GM18517 (cell line): ENCODE data around the gene RPS24.
"Not testable (repeated sequence)": the region's sequence is repeated elsewhere in the genome, so short reads cannot be mapped to it uniquely, and the experiment has no call there.

ENCODE experiments used
- ATAC-seq: cut with Tn5 transposase; IDR thresholded peaks from one replicate; pipeline ENCODE4 v1.9.1; 2021; ENCODE audit warnings: mild to moderate bottlenecking, moderate library complexity; ENCODE audit not compliant: unreplicated experiment

Gene RPS24

DNA sequence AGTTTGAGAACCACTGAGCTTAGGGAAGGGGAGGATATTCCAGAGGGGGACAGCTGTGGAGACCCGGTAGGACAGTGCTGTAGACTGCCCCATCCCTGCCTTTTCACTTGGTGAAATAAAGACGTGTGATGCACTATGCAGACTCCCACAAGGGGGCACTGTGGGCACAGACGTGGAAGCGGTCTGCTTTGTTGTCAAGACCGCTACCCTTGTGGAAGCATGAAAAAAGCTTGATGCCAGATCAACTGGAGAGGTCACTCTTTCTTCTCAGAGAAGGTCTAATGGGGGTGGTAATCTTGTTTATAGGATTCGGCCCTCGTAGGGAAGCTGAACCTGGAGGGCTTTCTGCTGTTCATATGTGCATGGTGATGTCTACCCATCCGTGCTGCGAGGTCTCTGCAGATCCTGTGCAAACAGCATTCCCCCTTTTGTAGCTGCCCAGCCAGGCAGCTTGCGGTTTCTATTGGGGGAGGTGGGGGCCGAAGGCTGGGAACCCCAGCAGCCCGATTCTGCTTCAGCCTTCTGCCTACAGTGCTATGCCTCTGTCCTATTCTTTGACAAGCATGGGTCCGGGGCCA, 13.7 kb downstream of the RPS24 start:
- no peak for ATAC-seq

DNA sequence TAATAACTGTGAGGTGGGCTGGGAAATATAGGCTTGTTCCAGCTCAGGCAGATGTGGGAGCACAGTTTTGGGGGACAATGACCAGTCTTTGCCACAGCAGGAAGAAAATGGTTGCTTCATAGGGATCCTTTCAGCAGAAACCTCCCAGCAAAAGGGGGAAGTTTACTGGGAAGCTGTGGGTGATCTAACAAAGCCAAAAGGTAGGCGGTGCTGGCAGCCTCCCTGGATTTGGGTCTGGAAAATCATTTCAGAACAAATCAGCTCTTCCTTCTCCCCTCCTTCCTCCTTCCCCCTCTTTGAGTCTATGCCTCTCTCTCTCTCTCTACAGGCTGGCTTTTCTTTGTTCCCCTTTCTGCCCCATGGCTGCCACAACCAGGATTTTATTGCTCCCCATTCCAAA, 16.2 kb downstream of the RPS24 start:
- ATAC-seq, result no peak

DNA sequence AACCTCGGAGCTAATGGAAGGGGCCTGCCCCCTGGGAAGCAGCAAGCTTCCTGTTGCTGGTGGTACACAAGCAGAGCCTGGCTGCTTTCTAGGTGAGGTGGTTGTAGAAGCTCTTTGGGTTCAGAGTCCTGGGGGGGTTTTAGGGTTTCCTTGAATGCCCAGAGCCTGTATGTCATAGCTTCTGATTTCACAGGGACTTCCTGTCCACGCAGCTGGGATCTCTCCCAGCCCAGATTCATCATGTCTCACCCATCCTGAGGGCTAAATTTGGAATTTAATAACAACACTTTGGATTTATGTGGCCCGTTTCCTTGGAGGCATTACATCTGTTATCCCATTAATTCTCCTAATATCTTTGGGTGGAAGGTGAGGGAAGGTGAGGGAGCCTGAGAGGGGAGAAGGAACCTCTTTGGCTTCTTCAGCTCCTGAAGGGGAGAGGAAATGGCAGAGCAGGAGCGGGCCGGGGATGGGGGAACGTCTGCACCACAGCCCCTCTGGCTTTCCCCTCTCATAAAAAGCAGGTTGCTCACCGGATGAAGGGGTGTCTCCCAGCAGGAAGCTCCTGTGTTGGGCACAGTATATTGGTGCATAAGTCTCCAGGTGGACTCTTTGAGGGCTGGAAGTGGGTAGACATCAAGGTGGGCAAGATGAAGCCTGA, 19.7 kb downstream of the RPS24 start:
- no peak for ATAC-seq

DNA sequence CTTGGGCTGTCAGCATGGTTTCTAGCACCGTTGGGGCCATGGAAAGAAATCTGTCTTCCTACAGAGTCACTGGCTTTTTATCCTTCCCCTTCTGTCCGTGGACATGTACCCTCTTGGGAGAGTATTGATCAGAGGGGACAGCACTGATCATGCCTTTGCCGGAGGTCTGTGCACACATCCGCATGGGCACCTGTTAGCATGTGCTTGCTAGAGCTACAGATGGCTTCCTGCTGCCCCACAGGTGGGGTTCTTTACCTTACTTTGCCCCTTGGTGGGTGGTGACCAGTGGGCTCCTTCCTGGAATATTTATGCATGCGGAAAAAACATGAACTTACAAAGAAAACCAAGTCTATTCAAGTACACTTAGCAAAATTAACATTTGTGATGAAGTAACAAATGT, 24.9 kb downstream of the RPS24 start:
- ATAC-seq, result no peak

DNA sequence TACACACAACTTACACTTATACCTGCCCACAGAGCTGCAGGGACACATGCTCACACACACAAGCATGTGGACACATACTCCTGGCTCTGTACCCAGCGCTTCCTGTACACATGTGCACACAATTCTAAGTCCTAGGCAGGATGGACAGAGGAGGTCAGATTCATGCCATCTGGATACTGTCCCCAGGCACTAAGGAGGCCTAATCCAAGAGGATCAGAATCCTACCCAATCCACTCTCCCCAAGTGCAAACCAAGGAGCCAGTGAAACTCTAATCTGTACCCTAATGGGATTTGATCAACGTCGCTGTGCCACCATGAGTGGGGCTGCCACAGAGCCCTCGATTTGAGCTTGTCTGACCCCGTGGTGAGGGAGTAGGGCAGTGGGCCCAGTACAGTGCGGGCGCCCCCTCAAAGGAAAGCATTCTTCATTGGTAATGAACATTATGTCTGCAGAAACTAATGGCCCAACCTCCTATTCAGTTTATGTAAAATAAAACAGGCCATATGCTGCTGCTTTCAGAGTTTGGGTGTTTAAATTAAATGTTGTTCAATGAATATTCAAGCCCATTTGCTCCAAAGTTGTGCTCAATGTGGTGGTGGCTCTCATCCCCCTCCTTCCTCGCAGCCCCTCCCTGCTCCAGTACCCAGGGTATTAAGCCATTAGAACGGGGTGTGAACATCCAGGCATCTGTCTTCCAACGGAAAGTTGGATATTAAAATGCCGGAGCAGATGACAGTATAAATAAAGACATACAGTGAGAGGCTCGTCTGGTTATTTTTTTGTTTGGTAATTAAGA, 26.4 kb downstream of the RPS24 start:
- no peak for ATAC-seq

DNA sequence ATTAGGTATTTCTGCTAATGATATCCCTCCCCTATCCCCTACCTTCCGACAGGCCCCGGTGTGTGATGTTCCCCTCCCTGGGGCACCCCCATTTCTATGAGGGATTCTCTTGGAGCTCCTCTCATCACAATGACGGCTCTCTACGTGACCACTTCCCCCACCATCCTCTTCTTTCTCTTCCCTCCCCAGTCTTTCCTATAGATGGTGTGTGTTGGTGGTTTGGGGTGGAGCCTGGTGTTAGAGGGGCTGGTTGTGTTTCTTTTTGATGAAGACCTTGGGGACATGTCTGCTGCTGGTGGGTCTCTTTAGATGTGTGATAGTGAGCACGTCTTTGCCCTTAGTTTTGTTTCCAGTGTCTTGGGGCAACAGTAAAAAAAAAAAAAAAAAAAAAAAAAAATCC, 28.6 kb downstream of the RPS24 start:
- no peak for ATAC-seq

DNA sequence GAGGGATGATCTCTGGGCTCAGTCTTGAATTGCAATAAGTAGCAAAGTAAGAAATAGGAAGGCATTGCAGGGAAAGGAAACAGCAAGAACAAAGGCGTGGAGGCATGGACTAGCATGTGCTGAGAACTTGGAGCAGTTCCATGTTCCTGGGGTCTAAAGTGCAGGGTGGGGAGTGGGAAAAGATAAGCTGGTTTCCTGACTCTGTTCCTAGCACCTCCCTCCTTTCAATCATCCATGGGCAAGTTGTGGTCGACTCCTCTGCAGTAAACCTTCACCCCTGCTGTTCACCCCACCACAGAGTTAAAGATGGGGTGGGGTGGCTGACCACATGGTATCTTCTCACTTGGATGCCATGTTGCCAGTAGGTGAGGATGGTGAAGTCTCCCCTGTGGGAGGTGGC, 29.6 kb downstream of the RPS24 start:
- no peak for ATAC-seq

DNA sequence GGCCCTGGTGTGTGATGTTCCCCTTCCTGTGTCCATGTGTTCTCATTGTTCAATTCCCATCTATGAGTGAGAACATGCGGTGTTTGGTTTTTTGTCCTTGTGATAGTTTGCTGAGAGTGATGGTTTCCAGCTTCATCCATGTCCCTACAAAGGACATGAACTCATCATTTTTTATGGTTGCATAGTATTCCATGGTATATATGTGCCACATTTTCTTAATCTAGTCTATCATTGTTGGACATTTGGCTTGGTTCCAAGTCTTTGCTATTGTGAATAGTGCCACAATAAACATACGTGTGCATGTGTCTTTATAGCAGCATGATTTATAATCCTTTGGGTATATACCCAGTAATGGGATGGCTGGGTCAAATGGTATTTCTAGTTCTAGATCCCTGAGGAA, 31.3 kb downstream of the RPS24 start:
- ATAC-seq, result not testable (repeated sequence)

DNA sequence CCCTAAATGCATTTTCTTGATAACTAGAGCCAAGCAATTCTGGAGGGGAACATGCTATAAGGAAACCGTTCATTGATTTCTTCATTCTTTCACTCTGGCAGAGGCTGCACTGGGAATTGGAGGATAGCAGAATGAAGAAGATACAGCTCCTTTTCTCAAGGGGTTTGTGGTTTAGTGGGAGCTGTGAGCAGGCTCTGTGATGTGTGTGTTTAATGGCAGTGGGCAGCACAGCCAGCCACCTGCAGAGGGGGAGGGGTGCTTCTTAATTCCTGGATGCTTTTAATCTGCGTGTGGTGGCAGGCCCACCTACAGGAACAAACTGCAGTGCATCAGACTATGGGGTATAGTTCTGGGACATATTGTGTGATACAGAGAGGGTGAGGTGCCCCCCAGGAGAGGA, 31.9 kb downstream of the RPS24 start:
- no peak for ATAC-seq

DNA sequence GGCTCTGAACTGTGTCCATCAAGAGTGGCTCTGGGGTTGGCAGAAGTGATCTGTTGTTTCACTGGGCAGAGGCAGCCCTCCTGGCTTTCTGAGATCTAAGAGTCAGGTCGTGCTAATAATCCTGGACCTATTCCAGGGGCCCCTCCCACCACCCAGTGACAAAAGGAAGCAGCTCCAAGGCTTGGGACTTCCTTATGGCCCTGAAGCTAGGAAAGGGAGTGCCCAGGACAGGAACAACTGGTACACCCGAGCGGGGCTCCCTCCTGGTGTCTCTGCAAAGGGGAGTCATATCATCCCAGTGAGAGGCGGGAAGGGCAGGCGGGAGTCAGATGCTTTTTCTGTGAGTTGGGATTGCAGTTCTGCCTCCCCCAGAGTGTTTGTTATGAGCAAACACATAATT, 32.3 kb downstream of the RPS24 start:
- no peak for ATAC-seq

DNA sequence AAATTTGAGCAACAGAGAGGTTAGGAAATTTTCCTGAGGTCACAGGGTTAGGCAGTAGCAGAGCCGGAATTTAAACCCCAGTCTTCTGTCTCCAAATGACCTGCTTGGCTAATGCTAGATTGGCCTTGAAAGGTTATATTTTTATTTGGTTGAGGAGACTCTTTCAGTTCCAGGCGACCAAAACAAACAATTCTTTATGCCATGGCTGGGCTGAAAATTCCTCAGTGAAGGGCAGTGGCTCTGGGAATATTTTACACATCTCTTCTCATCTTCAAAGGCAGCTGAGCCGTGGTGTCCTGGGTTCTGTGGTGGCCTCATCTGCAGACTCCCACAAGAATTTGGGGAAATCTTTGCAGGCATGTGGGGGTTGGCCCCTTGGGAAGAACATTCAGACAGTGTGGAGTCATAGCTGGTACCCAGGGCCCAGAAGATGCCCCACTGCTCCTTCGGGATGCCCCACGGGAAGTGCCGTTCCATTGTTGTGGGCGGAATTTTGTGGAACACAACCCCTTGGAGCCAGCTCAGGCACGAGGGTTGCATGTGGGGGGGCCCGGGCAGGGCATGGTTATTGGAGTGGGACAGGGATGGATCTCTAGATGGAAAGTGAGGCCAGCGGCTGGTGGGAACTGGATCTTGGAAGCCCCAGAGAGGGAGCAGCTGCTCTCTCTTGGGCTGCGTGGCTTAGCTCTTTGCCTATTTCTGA, 33.2 kb downstream of the RPS24 start:
- ATAC-seq, result no peak

DNA sequence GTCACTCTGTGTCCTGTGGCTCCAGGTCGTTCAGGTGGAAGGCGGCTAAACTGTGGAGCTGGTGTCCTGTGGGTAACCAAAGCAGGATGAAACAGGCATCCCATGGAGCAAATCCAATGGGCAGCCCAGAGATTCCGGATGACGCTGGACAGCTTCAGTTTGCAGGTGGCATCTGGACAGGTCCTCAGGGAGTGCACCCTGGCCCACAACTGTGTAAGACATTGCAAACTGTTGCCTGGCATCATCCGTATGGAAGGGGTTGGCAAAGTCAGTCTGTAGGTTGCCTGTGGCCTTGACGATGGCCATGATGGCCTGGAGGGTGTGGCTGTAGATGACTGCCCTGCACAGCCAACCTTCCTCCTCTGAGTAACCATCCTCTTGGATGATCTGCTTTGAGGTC, 35.5 kb downstream of the RPS24 start:
- ATAC-seq, result no peak

DNA sequence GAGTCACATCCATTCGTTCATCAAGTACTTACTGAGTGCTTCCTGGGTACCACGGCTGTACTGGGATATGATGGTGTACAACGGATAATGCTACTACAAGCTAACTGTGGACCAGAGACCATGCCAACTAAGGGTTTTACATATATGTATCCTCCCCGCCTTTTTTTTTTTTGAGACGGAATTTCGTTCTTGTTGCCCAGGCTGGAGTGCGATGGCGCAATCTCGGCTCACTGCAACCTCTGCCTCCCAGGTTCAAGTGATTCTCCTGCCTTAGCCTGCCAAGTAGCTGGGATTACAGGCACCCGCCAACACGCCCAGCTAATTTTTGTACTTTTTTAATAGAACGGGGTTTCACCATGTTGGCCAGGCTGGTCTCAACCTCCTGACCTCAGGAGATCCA, 36.4 kb downstream of the RPS24 start:
- not testable (repeated sequence) for ATAC-seq

DNA sequence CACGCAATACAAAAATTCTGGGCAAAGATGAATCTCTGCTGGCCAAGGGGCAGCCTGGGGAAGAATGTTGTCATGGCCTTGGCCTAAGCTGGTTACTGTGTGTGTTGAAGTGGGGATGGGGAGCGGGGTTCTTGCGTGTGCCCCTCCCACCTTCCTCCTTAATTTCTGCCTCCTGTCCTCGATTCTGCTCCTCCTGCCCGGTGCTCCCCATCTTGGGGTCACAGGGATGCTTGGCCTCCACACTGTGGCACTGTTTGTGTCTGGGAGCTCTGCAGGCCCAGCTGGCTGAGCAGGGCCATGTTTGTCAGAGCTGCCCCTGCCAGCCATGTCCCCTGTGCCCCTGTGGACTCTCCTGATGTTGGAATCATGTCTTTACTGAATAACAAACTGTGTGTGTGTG, 37.1 kb downstream of the RPS24 start:
- ATAC-seq, result no peak

DNA sequence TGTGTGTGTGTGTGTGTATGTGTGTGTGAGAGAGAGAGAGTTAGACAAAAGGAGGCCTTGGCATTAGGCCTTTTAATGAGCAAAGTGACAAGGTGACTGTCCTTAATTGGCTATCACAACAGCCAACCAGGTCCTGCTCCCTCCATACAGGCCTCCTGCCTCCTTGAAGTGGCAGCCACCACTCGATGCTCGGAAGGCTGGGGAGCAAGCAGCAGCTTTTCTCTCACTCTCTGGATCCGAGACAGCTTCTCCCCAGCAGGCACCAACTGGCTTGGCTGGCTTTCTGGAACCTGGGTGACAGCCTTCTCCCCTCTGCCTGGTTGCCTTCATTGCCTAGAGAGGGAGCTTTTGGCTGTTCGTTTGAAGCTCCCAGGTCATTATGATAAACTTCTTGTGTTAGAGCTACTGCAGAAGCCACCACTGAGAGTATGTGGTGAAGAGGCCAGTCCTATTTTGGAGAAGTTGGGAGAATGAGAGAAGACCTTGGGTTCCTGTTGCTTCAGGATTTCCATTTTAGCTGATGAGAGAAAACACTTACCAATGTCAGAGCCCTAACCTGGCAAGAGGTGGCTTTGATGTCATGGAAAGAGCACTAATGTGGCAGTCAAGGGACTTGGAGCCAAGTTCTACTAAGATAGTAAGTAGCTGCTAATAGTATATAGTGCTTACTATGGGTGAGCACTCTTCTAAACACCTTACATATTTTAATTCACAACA, 37.6 kb downstream of the RPS24 start:
- ATAC-seq, result no peak

DNA sequence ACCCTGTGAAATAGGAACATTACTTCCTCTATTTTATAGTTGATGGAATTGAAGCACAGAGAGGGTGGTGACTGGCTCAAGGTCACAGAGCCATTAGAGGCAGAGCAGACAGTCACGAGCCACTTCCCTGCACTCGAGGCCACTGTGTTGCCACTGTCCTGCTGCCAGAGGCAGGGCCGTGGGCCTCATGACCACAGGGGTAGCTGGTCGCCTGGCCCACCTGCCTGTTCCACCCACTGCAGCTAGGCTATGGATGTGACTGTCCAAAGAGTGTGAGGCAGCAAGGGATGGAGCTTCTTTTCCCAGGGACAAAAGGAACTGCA, 38.2 kb downstream of the RPS24 start:
- no peak for ATAC-seq

DNA sequence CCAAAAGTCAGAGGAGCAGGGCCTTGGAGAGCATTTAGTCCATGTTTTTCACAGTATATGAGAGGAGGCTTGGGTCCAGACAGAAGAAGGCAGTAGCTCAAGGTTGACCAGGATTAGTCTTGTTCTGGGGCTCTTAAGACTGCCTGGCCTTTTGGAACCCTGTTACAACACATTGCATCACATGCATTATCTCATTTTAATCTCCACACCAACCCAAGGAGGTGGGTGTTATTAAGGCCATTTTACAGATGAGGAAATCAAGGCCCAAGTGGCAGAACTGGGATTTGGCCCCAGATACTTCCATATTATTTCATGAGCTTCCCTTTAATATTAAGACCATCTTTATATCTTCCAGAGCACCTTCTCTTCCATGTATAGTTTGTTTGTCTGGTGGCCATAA, 38.8 kb downstream of the RPS24 start:
- ATAC-seq, result no peak

DNA sequence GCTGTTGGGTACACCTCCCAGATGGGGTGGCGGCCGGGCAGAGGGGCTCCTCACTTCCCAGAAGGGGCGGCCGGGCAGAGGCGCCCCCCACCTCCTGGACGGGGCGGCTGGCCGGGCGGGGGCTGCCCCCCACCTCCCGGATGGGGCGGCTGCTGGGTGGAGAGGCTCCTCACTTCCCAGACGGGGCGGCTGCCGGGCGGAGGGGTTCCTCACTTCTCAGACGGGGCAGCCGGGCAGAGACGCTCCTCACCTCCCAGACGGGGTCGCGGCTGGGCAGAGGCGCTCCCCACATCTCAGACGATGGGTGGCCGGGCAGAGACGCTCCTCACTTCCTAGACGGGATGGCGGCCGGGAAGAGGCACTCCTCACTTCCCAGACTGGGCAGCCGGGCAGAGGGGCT, 42.1 kb downstream of the RPS24 start:
- ATAC-seq, result not testable (repeated sequence)

DNA sequence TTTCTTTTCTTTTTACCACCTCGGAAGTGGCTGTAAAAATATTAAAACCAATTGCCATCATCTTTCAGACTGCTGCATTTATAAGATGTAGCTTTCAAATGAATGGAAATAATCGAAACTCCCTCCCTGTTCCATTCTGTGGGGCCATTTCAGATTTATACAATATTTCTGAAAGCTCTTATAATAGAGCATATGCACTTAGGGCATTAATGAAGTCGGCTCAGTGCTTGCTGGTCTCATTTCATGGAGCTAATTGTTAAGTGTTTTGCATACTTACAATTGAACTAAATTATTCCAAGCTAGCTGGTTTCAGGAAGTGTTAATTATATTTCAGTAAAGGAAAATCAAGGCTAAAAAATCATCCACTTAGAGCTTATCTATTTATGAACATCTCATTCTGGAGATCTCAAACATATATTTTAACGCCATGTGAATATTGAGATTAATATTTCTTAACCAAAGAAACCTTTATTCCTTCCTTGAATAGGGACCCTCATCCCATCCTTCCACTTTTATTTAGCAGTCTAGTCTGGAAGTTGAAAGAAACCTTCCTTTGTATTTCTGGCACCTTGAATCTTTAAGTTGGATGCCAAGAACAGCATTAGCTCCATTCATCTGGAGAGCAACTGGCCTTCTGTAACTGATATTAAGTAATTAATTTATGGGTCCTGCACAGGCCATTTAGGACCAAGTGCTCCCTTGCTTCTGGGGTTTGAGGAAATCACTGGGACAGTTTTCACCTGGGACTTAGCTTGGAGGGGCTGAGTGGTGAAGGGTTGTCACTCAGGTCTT, 45.1 kb downstream of the RPS24 start:
- ATAC-seq, result no peak

DNA sequence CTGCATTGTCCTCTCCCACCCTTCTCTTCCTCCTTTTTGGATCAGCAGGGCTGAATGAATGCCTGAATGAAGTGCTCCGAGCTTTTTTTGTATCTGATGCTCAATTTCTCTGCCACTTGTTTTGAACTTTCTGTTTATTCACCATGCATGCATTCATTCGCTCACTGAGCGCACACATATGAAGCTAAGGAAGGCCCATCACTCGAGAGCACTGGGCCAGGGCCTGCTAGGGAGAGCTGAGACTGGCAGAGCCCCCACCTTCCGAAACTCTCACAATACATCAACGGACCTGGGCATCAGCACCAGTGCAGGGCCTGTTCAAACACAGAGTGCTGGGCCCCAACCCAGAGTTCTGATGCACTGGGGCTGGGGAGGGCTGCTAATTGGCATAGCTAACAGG, 45.7 kb downstream of the RPS24 start:
- no peak for ATAC-seq
